ENCODE results near the gene MEGF10. TPM values are rescaled to one million over a fixed set of nuclear protein-coding genes. Genes with fewer than 3 reads are reported as not detected.

Gene MEGF10
- total and polyA plus RNA-seq, 8 donors = 0.17 to 1.7 (median 0.76) TPM

DNA sequence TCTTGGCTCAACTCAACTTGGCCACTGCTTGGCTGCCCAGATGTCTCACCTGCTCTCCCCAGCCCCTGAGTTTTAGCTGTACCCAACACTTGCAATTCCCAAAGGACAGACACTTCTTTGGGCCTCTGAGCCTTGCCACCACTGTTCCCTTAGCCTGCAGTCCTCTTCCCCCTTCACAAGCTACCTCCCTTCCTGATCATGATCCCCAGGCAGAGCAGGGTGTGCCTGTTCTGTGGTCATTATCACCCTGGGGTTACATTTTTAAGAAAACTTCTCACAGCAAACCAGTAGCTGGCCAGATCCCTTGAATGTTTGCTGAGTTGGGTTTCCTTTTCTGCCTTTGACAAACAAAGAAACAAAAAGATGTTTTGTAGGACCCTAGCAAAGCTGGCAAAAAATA is 139.3 kb downstream of the MEGF10 start:
- Histone ChIP-seq H3K4me3 (no peak overlapping the region), H3K36me3 (no peaks in the 10 kb centered on the region), H3K27me3 (no peaks in the 10 kb centered on the region), H3K4me1 (no peaks in the 10 kb centered on the region), H3K27ac (no peak overlapping the region), H3K9me3 (no peaks in the 10 kb centered on the region)
- DNase-seq (no peak), ATAC-seq (no peak)
- TF ChIP-seq, protein P1, sequence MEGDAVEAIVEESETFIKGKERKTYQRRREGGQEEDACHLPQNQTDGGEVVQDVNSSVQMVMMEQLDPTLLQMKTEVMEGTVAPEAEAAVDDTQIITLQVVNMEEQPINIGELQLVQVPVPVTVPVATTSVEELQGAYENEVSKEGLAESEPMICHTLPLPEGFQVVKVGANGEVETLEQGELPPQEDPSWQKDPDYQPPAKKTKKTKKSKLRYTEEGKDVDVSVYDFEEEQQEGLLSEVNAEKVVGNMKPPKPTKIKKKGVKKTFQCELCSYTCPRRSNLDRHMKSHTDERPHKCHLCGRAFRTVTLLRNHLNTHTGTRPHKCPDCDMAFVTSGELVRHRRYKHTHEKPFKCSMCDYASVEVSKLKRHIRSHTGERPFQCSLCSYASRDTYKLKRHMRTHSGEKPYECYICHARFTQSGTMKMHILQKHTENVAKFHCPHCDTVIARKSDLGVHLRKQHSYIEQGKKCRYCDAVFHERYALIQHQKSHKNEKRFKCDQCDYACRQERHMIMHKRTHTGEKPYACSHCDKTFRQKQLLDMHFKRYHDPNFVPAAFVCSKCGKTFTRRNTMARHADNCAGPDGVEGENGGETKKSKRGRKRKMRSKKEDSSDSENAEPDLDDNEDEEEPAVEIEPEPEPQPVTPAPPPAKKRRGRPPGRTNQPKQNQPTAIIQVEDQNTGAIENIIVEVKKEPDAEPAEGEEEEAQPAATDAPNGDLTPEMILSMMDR (IDR thresholded peaks at IDR 0.05) = no peak
- intact Hi-C loops (cut with DNase I) = no loop called here

DNA sequence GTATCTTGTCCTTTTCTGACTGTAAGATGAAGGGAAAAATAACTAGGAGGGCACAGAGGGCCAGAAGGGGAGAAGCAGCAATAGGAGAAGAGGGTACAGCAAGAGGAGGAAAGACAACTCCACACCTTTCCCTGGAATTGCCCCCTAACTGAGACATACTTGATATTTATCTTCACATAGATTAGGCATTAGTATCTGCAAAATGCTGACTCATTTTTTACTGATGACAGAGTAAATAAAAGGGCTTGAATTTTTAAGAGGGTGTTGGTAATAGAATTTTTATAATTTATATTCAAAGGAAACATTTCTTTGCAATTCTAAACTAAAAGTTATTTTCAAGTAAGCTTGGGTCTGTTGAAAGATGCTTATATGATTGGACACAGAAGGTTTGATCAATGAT is 140.0 kb downstream of the MEGF10 start:
- H3K4me3 ChIP-seq = no peak overlapping the region
- no peaks in the 10 kb centered on the region for H3K27me3 ChIP-seq
- intact Hi-C loops (cut with DNase I) = no loop called here
- no peaks in the 10 kb centered on the region for H3K36me3 ChIP-seq
- TF ChIP-seq, protein P1 (IDR thresholded peaks at IDR 0.05) = no peak
- no peaks in the 10 kb centered on the region for H3K9me3 ChIP-seq
- DNase-seq = no peak
- no peak for ATAC-seq
- no peaks in the 10 kb centered on the region for H3K4me1 ChIP-seq
- no peak overlapping the region for H3K27ac ChIP-seq

DNA sequence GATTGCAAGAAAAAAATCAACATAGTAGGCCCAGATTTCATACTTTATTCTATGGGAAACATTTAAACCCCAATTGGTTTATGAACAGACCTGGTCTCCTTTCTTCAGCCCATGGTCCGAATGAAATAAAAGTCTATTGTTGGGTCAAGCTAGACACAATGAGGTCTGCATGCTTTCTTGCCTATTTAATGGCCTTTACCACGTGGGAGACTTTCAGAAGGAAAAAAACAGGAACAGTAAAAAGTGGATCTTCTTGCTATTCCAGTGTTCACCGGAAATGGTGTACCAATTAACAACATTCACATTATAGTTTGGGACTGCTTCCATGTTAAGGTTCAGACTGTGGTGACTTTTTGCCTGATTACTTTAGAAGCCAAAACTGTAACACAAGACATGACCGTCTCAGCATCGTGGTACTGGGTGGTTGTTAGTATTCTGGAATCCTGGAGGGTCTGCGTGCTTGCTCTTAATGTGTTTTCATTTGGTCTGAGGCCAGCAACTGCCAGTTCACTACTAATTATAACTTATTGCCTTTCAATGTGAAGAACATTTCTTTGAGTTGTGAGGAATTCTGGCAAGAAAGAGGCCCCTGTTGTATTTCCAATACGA is 141.5 kb downstream of the MEGF10 start:
- ATAC-seq (no peak), DNase-seq (no peak)
- Histone ChIP-seq H3K27ac (no peak overlapping the region), H3K9me3 (no peaks in the 10 kb centered on the region), H3K4me1 (no peaks in the 10 kb centered on the region), H3K4me3 (no peak overlapping the region), H3K36me3 (no peaks in the 10 kb centered on the region), H3K27me3 (no peaks in the 10 kb centered on the region)
- TF ChIP-seq, protein P1 (IDR thresholded peaks at IDR 0.05) = no peak
- intact Hi-C loops (cut with DNase I) = no loop called here

DNA sequence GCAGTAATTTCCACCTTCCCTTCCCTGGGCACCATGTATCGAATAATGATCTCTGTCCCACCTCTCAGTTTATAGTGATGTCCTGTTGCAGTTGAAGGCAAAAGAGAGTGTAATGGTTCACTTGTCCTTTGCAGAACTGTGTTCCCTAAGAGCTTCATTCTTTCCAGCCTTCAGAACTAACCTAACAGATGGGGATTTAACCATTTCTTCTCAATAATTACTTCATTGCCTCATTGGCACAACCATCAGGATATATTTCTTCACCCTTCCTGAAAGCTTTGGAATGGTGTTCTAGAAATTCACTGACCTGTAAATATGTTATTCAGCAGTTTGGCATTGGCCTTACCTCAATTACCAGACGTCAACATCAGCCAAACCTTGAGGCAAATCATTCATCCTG is 142.9 kb downstream of the MEGF10 start:
- H3K9me3 ChIP-seq = no peaks in the 10 kb centered on the region
- no peaks in the 10 kb centered on the region for H3K27me3 ChIP-seq
- H3K4me3 ChIP-seq = no peak overlapping the region
- DNase-seq (no peak), ATAC-seq (no peak)
- no peaks in the 10 kb centered on the region for H3K36me3 ChIP-seq
- intact Hi-C loops (cut with DNase I) = no loop called here
- no peaks in the 10 kb centered on the region for H3K4me1 ChIP-seq
- TF ChIP-seq, protein P1 (IDR thresholded peaks at IDR 0.05) = no peak
- no peak overlapping the region for H3K27ac ChIP-seq

DNA sequence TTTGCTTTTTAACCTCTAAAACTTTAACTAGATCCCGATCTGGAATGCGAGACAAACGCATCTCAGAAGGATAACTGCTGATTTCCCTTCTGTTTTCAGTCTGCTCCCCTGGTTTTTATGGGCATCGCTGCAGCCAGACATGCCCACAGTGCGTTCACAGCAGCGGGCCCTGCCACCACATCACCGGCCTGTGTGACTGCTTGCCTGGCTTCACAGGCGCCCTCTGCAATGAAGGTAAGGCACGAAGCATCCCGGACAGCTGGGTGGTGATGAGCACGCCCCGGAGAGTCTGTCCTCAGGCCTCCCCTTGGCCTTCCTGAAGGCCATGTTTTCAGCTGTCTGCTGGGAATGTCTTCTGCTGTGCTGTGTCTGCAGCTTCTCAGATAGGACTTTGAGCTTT is 144.0 kb downstream of the MEGF10 start:
- TF ChIP-seq, protein P1 (IDR thresholded peaks at IDR 0.05) = no peak
- Histone ChIP-seq H3K27ac (no peak overlapping the region), H3K36me3 (no peaks in the 10 kb centered on the region), H3K4me3 (no peak overlapping the region), H3K4me1 (no peaks in the 10 kb centered on the region), H3K9me3 (no peaks in the 10 kb centered on the region), H3K27me3 (no peaks in the 10 kb centered on the region)
- no peak for DNase-seq
- no peak for ATAC-seq
- intact Hi-C loops (cut with DNase I) = no loop called here
